ENCODE data around the gene SLC9B1.
"Not testable (repeated sequence)": the region's sequence is repeated elsewhere in the genome, so short reads cannot be mapped to it uniquely, and the experiment has no call there.

The SLC9B1 gene

DNA sequence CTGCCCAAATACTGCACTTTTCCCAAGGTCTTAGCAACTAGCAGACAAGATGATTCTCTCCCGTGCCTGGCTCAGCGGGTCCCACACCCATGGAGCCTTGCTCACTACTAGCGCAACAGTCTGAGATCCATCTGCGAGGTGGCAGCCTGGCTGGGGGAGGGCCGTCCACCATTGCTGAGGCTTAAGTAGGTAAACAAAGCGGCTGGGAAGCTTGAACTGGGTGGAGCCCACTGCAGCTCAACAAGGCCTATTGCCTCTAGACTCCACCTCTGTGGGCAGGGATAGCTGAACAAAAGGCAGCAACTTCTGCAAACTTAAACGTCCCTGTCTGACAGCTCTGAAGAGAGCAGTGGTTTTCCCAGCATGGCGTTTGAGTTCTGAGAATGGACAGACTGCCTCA is 99.8 kb downstream of the SLC9B1 start:
- not testable (repeated sequence) for H3K27ac ChIP-seq (ENCODE audit: low read depth, low read length); H3K9ac ChIP-seq (ENCODE audit: low read length); H3K27me3 ChIP-seq (ENCODE audit: control insufficient read depth, insufficient read depth, low read length); H3K9me3 ChIP-seq (ENCODE audit: control insufficient read depth, insufficient read depth, low read depth, low read length); H3K4me3 ChIP-seq (ENCODE audit: low read depth, low read length); H3K36me3 ChIP-seq (ENCODE audit: control insufficient read depth, insufficient read depth, low read length); H3K4me1 ChIP-seq (ENCODE audit: control insufficient read depth, insufficient read depth, low read length)

DNA sequence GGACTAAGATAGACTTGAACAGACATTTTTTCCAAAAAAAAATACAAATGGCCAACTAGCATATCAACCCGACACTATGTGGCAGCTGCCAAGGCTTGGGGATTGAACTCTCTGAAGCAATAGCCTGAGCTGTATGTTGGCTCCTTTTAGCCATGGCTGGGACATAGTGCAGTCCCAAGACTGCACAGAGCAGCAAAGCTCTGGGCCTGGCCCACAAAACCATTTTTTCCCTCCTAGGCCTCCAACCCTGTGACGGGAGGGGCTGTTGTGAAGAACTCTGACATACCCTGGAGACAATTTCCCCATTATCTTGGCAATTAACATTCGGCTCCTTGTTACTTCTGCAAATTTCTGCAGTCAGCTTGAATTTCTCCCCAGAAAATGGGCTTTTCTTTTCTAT is 100.6 kb downstream of the SLC9B1 start:
- Histone ChIP-seq H3K36me3 (ENCODE audit: control insufficient read depth, insufficient read depth, low read length) (no peaks in the 10 kb centered on the region), H3K27ac (ENCODE audit: low read depth, low read length) (no peak overlapping the region), H3K4me3 (ENCODE audit: low read depth, low read length) (no peak overlapping the region), H3K27me3 (ENCODE audit: control insufficient read depth, insufficient read depth, low read length) (no peaks in the 10 kb centered on the region), H3K9ac (ENCODE audit: low read length) (no peak overlapping the region), H3K4me1 (ENCODE audit: control insufficient read depth, insufficient read depth, low read length) (no peaks in the 10 kb centered on the region), H3K9me3 (ENCODE audit: control insufficient read depth, insufficient read depth, low read depth, low read length) (no peaks in the 10 kb centered on the region)

DNA sequence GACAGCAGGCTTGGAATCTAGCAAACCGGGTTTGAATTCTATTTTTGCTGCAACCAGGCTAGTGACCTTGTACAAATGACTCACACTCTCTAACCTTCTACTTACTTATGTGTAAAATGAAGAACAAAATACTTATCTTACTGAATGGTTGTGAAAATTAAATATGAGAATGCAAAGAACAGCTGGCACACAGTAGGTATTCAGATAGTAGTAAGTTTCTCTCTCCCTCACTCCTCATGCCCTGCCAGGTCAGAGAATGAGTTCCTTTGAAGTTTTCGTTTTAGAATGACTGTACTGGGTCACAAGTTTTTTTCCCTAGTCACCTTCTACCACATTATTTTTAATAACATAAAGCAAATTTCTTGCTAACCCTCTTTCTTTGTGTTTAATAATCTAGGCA is 117.7 kb downstream of the SLC9B1 start:
- H3K27ac ChIP-seq (ENCODE audit: low read depth, low read length), result no peak overlapping the region
- H3K27me3 ChIP-seq (ENCODE audit: control insufficient read depth, insufficient read depth, low read length), result no peaks in the 10 kb centered on the region
- H3K4me3 ChIP-seq (ENCODE audit: low read depth, low read length), result no peak overlapping the region

DNA sequence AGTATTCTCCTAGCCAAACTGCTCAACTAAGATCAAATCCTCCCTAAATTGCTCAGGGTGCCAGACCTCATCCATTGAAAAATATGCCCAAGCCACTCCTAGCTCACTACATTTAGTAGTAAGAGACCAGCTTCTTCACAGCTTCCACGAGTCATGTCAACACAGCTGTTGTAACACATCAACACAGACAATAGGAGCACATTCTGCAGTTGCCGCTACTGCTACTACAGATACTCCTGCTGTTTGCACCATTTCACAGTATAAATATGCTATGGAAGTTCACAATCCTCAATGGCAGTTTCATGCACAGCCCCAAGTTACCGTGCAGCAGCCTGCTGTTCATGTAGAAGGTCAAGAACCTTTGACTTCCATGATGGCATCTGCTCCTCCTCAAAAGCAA is 121.9 kb downstream of the SLC9B1 start:
- not testable (repeated sequence) for H3K9me3 ChIP-seq (ENCODE audit: control insufficient read depth, insufficient read depth, low read depth, low read length); H3K9ac ChIP-seq (ENCODE audit: low read length); H3K36me3 ChIP-seq (ENCODE audit: control insufficient read depth, insufficient read depth, low read length); H3K27me3 ChIP-seq (ENCODE audit: control insufficient read depth, insufficient read depth, low read length); H3K27ac ChIP-seq (ENCODE audit: low read depth, low read length); H3K4me1 ChIP-seq (ENCODE audit: control insufficient read depth, insufficient read depth, low read length); H3K4me3 ChIP-seq (ENCODE audit: low read depth, low read length)

More for the DNA sequence above, 117.7 kb downstream of the SLC9B1 start:
- Histone ChIP-seq H3K4me1 (ENCODE audit: control insufficient read depth, insufficient read depth, low read length) (no peaks in the 10 kb centered on the region), H3K9me3 (ENCODE audit: control insufficient read depth, insufficient read depth, low read depth, low read length) (no peaks in the 10 kb centered on the region), H3K9ac (ENCODE audit: low read length) (no peak overlapping the region), H3K36me3 (ENCODE audit: control insufficient read depth, insufficient read depth, low read length) (no peaks in the 10 kb centered on the region)

DNA sequence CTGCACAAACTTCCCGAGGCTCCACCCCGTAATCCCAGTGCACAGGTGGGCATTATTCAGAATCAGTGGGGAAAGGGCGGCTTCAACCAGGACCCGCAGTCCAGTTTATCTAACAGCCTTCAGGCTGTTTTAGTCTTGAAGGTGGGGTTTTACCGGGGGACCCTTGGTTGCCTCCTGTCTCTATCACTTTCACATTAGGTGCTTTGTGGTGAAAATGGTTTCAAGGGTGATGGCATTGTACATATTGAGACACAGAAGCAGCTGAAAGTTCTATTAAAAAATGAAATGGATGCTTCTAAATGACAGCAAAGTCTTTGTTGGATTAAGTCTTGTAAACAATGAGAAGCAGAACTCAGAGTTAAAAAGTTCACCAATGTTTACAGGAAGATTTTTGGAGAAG is 123.0 kb downstream of the SLC9B1 start:
- not testable (repeated sequence) for H3K9me3 ChIP-seq (ENCODE audit: control insufficient read depth, insufficient read depth, low read depth, low read length); H3K27ac ChIP-seq (ENCODE audit: low read depth, low read length); H3K9ac ChIP-seq (ENCODE audit: low read length); H3K36me3 ChIP-seq (ENCODE audit: control insufficient read depth, insufficient read depth, low read length); H3K27me3 ChIP-seq (ENCODE audit: control insufficient read depth, insufficient read depth, low read length); H3K4me1 ChIP-seq (ENCODE audit: control insufficient read depth, insufficient read depth, low read length); H3K4me3 ChIP-seq (ENCODE audit: low read depth, low read length)

DNA sequence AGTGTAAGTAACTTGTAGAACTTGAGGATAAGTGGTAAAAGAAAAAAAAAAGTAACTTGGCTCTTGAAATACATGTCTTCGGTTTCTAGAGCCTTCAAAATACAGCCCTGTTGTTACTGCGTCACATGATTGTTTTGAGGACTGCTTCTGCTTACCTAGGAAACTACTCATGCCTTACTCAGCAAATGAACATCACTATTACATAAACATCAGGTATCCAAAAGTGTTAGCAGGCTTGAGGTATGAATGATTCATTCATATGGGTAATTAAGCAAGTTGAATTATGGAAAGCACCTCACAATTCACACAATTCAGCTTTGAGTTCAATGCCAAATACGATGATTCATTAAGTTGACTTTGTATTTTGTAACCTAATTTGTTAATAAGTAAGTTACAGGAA is 129.6 kb downstream of the SLC9B1 start:
- not testable (repeated sequence) for H3K4me3 ChIP-seq (ENCODE audit: low read depth, low read length); H3K9ac ChIP-seq (ENCODE audit: low read length); H3K4me1 ChIP-seq (ENCODE audit: control insufficient read depth, insufficient read depth, low read length); H3K9me3 ChIP-seq (ENCODE audit: control insufficient read depth, insufficient read depth, low read depth, low read length); H3K36me3 ChIP-seq (ENCODE audit: control insufficient read depth, insufficient read depth, low read length); H3K27me3 ChIP-seq (ENCODE audit: control insufficient read depth, insufficient read depth, low read length); H3K27ac ChIP-seq (ENCODE audit: low read depth, low read length)

DNA sequence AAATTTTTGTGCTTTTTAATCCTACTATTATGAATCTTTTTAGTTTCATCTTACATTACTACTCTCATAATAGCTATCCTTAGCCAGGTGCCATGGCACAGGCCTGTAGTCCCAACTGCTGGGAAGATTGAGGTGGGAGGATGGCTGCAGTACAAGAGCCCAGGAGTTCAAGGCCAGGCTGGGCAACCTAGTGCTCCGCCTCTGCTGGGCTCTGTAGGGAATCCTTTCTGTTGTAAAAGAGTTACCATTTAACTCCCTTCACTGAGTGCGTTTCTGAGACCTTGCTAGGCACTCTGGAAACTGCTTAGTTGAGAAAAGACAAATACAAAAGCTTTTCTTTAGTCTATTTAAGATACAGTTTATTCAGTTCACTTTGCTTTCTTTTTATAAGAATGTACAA is 130.9 kb downstream of the SLC9B1 start:
- not testable (repeated sequence) for H3K9ac ChIP-seq (ENCODE audit: low read length); H3K9me3 ChIP-seq (ENCODE audit: control insufficient read depth, insufficient read depth, low read depth, low read length); H3K27ac ChIP-seq (ENCODE audit: low read depth, low read length); H3K4me1 ChIP-seq (ENCODE audit: control insufficient read depth, insufficient read depth, low read length); H3K4me3 ChIP-seq (ENCODE audit: low read depth, low read length); H3K36me3 ChIP-seq (ENCODE audit: control insufficient read depth, insufficient read depth, low read length); H3K27me3 ChIP-seq (ENCODE audit: control insufficient read depth, insufficient read depth, low read length)

DNA sequence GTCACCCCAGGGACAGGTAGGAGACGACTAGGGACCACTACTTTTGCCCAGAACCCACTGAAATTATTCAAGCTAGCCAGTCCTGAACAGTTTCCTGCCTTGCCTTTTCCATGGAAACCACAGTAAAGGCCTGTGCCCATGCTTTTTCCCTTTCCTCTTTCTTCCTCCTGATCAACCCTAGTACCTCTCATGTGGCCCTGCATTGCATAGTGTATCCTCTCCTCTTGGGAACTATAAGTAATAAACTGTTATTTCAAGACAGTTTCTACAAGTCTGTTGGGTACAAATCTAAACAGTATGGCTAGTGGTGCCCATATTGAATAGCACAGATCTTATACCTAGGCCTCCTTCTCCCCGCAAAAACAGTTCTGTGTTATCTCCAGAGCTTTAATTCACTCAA is 136.2 kb downstream of the SLC9B1 start:
- peaks cover 7% of the 10 kb centered on the region for H3K36me3 ChIP-seq (ENCODE audit: control insufficient read depth, insufficient read depth, low read length)
- H3K4me3 ChIP-seq (ENCODE audit: low read depth, low read length), result no peak overlapping the region
- no peak overlapping the region for H3K27ac ChIP-seq (ENCODE audit: low read depth, low read length)
- H3K27me3 ChIP-seq (ENCODE audit: control insufficient read depth, insufficient read depth, low read length), result no peaks in the 10 kb centered on the region
- H3K4me1 ChIP-seq (ENCODE audit: control insufficient read depth, insufficient read depth, low read length), result 0 out of 2 replicates have a peak, but pooled peaks cover 6% of the 10 kb centered on the region
- H3K9ac ChIP-seq (ENCODE audit: low read length), result no peak overlapping the region
- H3K9me3 ChIP-seq (ENCODE audit: control insufficient read depth, insufficient read depth, low read depth, low read length), result peaks cover 4% of the 10 kb centered on the region; the same call in 1 of the 2 replicates

DNA sequence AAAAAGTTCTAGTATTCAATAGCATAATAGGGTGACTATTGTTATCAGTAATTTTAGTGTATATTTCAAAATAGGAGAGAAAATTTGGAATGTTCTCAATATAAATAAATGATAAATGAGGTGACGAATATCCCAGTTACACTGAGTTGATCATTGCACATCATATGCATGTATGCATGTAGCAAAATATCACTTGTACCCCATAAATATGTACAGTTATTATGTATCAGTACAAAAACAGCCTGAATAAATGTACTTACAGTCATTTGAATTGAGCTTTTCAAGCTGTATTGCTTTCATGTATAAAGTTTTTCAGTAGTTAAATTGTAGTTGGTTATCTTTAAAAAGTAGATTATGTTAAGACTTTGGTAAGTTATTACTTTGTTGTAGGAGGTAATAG is 138.2 kb downstream of the SLC9B1 start:
- no peak overlapping the region for H3K4me3 ChIP-seq (ENCODE audit: low read depth, low read length)
- H3K9ac ChIP-seq (ENCODE audit: low read length), result no peak overlapping the region
- no peaks in the 10 kb centered on the region for H3K27me3 ChIP-seq (ENCODE audit: control insufficient read depth, insufficient read depth, low read length)
- peaks cover 22% of the 10 kb centered on the region for H3K9me3 ChIP-seq (ENCODE audit: control insufficient read depth, insufficient read depth, low read depth, low read length)
- peaks cover 24% of the 10 kb centered on the region for H3K36me3 ChIP-seq (ENCODE audit: control insufficient read depth, insufficient read depth, low read length)
- H3K4me1 ChIP-seq (ENCODE audit: control insufficient read depth, insufficient read depth, low read length), result 0 out of 2 replicates have a peak, but pooled peaks cover 6% of the 10 kb centered on the region
- no peak overlapping the region for H3K27ac ChIP-seq (ENCODE audit: low read depth, low read length)

DNA sequence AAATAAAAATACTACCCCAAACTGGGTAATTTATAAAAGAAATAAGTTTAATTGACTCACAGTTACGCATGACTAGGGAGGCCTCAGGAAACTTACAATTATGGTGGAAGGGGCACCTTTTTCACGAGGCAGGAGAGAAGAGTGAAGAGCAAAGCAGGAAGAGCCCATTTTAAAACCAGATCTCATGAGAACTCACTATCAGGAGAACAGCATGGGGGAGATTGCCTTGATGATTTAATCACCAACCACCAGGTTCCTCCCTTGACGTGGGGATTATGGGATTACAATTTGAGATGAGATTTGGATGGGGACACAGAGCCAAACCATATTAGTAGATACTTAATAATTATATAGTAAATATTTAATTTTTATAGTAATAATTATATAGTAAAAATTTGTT is 140.6 kb downstream of the SLC9B1 start:
- H3K27me3 ChIP-seq (ENCODE audit: control insufficient read depth, insufficient read depth, low read length), result no peaks in the 10 kb centered on the region
- H3K9me3 ChIP-seq (ENCODE audit: control insufficient read depth, insufficient read depth, low read depth, low read length), result peaks cover 34% of the 10 kb centered on the region
- 0 out of 2 replicates have a peak, but pooled peaks cover 6% of the 10 kb centered on the region for H3K4me1 ChIP-seq (ENCODE audit: control insufficient read depth, insufficient read depth, low read length)
- no peak overlapping the region for H3K4me3 ChIP-seq (ENCODE audit: low read depth, low read length)
- H3K36me3 ChIP-seq (ENCODE audit: control insufficient read depth, insufficient read depth, low read length), result peaks cover 43% of the 10 kb centered on the region
- H3K27ac ChIP-seq (ENCODE audit: low read depth, low read length), result no peak overlapping the region
- no peak overlapping the region for H3K9ac ChIP-seq (ENCODE audit: low read length)

DNA sequence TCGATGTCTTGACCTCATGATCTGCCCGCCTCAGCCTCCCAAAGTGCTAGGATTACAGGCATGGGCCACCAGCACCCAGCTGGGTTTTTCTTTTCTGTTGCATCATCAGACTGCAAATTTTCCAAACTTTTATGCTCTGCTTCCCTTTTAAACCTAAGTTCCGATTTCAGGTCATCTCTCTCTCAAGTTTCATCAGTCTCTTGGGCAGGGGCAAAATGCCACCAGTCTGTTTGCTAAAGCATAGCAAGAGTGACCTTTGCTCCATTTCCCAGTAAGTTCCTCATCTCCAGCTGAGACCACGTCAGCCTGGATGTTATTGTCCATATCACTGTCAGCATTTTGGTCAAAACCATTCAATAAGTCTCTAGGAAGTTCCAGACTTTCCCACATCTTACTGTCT is 141.2 kb downstream of the SLC9B1 start:
- not testable (repeated sequence) for H3K9ac ChIP-seq (ENCODE audit: low read length); H3K4me3 ChIP-seq (ENCODE audit: low read depth, low read length); H3K27me3 ChIP-seq (ENCODE audit: control insufficient read depth, insufficient read depth, low read length); H3K4me1 ChIP-seq (ENCODE audit: control insufficient read depth, insufficient read depth, low read length); H3K27ac ChIP-seq (ENCODE audit: low read depth, low read length)
- Histone ChIP-seq H3K36me3 (ENCODE audit: control insufficient read depth, insufficient read depth, low read length) (peaks cover 43% of the 10 kb centered on the region), H3K9me3 (ENCODE audit: control insufficient read depth, insufficient read depth, low read depth, low read length) (peaks cover 34% of the 10 kb centered on the region)

DNA sequence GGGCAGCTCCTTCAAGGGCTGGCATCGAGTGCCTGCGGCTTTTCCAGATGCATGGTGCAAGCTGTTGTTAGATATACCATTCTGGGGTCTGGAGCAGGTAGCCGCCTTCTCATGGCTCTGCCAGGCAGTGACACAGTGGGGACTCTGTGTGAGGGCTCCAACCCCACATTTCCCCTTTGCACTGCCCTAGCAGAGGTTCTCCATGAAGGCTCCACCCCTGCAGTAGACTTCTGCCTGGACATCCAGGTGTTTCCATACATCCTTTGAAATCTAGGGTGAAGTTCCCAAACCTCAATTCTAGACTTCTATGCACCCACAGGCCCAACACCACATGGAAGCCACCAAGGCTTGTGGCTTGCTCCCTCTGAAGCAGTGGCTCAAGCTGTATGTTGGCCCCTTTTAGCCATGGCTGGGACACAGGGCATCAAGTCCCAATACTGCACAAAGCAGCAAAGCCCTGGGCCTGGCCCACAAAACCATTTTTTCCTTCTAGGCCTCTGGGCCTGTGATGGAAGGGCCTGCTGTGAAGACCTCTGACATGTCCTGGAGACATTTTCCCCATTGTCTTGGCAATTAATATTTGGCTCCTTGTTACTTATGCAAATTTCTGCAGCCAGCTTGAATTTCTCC is 141.9 kb downstream of the SLC9B1 start:
- Histone ChIP-seq H3K36me3 (ENCODE audit: control insufficient read depth, insufficient read depth, low read length) (peaks cover 48% of the 10 kb centered on the region), H3K9me3 (ENCODE audit: control insufficient read depth, insufficient read depth, low read depth, low read length) (peaks cover 34% of the 10 kb centered on the region)
- not testable (repeated sequence) for H3K9ac ChIP-seq (ENCODE audit: low read length); H3K27ac ChIP-seq (ENCODE audit: low read depth, low read length); H3K27me3 ChIP-seq (ENCODE audit: control insufficient read depth, insufficient read depth, low read length); H3K4me3 ChIP-seq (ENCODE audit: low read depth, low read length); H3K4me1 ChIP-seq (ENCODE audit: control insufficient read depth, insufficient read depth, low read length)

Data from HUES6 (cell line).